Hair follicular keratinocyte (primary cell): ENCODE data around the gene BCORL1. TPM values are rescaled to one million over a fixed set of nuclear protein-coding genes. Genes with fewer than 3 reads are reported as not detected.

Experiments used
- total RNA-seq: library from RNA; depleted of rRNA; stranded (reverse); fragments of >200 nt; gene quantifications from 2 replicates; pipeline ENCODE4 v1.2.3, GENCODE V29; 2015

Gene BCORL1
- 1.7 and 2.2 TPM in 2 replicates for total RNA-seq

GRCh38 chrX:129982300-129983251 is at the start of gene BCORL1:
BCORL1 (plus strand) TSS chrX:129982635; CDS start chrX:130005232, 22,597 bp downstream.

Other genes starting within 250 kb of the BCORL1 start
- not detected in 2 replicates for gene XPNPEP2, start 243.7 kb upstream of the BCORL1 start, total RNA-seq
- not detected in 2 replicates for gene SASH3, start 202.7 kb upstream of the BCORL1 start, total RNA-seq
- gene ZDHHC9, start 138.7 kb upstream of the BCORL1 start, total RNA-seq = 22.4 and 25.9 TPM in 2 replicates
- 16.7 and 24.5 TPM in 2 replicates for gene UTP14A, start 76.5 kb upstream of the BCORL1 start, total RNA-seq
- 16.9 and 19.4 TPM in 2 replicates for gene ELF4, start 127.9 kb downstream of the BCORL1 start, total RNA-seq
- gene AIFM1, start 183.2 kb downstream of the BCORL1 start, total RNA-seq = 17.9 and 25.9 TPM in 2 replicates
- gene RAB33A, start 189.3 kb downstream of the BCORL1 start, total RNA-seq = not detected in 2 replicates